ENCODE measurements around the gene ABHD16A.

ABHD16A gene

DNA sequence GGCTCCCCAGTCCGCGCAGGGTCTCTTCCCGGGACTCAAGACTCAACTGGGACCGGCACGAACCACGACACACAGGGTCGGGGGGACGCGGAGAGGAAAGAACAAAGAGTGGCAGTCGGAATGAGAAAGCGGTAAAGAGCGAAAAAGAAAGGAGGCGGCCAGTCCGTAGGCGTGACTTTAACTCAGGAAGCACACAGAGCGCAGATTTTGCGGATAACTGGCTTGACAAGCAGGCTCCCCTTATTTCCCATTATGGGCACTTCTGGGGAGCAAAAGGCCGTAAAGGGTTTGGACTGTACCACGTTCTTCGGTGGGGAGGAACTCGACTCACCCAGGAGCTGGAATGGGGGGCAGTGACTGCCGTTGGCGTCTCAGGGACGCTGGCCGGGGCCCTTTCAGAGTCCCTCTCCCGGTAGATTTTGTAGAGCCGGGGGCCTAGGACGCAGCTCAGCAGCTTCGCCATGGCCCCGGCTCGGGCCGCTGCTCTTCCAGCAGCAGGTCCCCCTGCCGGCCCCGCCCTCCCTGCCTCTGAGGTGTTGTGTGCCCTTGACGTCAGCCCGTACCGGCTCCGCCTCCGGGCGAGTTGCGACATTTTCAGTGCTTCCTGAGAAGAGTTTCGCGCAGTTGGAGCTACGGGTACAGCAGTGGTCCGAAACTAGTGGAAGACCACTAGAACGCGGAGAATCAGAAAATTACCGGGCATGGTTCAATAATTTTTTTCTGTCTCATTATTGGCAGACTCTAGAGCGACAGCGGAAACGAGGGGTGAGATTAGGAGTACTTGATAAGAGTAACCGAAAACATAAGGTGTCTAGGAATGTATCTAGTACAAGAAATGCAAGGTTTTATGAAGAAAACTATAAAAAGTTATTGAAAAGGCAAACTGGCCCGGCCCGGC, at the start of gene ABHD16A:
ABHD16A (minus strand) TSS at position 506 of the 898 bp plus-strand sequence; CDS start at position 463, 43 bp downstream.
- peak; percentile 95 for DNase-seq

- DNase-seq, result no peak
Measured at GRCh38 chr6:31752739-31753319, 49.7 kb upstream of the ABHD16A start.

- no peak for DNase-seq
Measured at GRCh38 chr6:31750411-31751022, 47.4 kb upstream of the ABHD16A start.

DNA sequence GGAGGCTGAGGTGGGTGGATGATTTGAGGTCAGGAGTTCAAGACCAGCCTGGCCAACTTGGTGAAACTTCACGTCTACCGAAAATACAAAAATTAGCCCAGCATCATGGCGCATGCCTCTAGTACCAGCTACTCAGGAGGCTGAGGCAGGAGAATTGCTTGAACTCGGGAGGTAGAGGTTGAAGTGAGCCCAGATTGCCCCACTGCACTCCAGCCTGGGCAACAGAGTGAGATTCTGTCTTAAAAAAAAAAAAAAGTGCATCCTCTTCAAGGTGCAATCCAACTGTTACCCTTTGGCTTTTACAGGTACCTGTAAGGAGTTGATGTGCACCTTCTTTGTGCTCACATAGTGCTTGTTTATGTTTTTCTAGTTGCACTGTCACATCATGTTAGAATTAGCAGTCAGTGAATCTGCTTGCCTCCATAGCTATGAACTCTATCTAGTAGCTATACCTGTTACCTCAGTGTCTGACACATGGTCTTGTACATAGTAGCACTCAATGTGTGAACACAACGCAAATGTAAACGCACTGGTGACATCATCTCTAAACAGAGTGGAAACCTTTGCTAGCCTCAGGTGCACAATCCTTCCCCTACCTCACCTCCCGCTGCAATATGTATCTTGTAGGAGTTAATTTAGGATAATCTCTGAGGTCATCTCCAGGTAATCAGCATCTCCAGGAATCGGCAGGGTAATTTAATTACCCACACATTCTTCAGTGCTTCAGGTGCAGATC, 46.3 kb upstream of the ABHD16A start:
- no peak for DNase-seq

DNA sequence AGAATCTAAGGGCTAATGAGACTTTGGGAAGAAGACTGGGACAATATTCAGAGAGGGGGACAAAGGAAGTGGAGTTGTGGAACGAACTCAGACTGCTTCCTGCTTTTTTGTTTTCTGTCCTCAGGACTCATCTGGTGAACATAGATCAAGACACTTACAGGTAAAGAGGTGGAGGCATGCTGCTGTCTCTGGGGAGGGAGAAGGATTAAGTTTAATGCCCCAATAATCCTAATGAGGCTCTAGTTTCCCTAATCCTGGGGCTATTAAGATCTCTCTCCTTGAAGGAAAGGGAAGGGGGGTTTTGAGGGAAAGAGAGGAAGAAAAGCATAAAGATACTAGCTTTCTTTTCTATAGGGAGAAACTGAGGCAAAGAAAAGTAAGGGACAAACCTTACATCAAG, 41.3 kb upstream of the ABHD16A start:
- no peak for DNase-seq

- DNase-seq, result no peak
Measured at GRCh38 chr6:31742894-31743293, 39.8 kb upstream of the ABHD16A start.

DNA sequence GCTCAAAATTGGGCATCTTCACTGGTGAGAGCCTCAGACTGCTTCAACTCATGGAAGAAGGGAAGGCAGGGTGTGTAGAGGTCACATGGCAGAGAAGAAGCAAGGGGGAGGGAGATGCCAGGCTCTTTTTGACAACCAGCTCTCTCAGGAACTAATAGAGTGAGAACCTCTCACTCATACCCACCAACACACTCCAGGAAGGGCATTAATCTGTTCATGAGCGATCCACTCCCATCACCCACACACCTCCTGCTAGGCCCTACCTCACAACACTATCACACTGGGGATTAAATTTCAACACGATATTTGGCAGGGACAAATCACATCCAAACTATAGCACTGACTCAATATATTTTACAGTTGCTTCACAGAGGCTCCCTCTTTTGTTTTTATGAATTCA, 38.7 kb upstream of the ABHD16A start:
- no peak for DNase-seq

- no peak for DNase-seq
Measured at GRCh38 chr6:31740397-31741223, 37.5 kb upstream of the ABHD16A start.

DNA sequence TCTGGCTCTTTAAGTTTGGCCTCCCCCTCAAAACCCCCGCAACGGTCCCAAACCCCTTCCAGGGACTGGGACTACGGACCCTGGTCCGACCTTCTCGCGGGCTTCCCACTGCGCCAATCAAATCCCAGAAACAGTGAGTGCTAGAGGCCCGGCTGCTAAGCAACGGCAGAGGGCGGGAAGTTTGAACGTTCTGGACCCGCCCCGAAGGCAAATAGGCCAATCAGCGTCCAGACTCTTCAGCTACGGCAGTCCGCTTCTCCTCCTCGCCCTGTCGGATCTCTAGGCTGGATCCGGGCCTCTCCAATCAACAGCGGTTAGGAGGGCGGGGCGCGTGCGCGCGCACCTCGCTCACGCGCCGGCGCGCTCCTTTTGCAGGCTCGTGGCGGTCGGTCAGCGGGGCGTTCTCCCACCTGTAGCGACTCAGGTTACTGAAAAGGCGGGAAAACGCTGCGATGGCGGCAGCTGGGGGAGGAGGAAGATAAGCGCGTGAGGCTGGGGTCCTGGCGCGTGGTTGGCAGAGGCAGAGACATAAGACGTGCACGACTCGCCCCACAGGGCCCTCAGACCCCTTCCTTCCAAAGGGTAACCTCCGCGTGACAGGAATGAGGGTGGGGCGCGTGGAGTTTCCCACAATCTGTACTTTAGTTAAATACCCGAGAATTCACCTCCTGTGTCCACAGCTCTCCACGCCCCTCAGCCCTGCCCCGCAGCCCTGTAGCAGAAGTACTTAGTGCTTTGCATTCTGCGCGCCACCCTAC, 36.7 kb upstream of the ABHD16A start, which contains the start of gene MSH5:
MSH5 (plus strand) TSS at position 367 of the 758 bp plus-strand sequence. CDS start 462 bp downstream, outside the sequence.
- peak; percentile 90 for DNase-seq

GRCh38 chr6:31737991-31738979, 35.2 kb upstream of the ABHD16A start:
- peak; percentile 52 for DNase-seq

GRCh38 chr6:31737315-31737990, 34.3 kb upstream of the ABHD16A start:
- no peak for DNase-seq

DNA sequence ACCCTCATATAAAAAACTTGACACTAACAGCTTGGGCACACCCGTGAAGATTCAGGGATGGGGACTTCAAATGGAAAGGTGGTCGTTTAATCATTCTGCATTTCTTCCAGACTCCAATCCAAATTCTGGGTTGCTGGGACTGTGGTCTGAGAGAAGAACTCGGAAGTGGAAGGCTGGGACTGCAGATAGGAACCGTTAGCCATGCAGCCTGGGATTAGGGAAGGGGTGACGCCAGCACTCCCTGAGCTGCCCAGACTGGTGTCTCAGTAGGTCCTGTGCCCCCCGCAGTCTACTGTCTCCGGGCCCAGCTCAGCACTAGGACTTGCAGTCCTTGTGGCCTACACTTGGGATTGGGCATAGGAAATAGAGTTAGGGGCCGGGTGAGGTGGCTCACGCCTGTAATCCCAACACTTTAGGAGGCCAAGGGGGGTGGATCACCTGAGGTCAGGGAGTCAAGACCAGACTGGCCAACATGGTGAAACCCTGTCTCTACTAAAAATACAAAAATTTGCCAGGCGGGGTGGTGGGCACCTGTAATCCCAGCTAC, 33.7 kb upstream of the ABHD16A start:
- DNase-seq, result no peak

DNA sequence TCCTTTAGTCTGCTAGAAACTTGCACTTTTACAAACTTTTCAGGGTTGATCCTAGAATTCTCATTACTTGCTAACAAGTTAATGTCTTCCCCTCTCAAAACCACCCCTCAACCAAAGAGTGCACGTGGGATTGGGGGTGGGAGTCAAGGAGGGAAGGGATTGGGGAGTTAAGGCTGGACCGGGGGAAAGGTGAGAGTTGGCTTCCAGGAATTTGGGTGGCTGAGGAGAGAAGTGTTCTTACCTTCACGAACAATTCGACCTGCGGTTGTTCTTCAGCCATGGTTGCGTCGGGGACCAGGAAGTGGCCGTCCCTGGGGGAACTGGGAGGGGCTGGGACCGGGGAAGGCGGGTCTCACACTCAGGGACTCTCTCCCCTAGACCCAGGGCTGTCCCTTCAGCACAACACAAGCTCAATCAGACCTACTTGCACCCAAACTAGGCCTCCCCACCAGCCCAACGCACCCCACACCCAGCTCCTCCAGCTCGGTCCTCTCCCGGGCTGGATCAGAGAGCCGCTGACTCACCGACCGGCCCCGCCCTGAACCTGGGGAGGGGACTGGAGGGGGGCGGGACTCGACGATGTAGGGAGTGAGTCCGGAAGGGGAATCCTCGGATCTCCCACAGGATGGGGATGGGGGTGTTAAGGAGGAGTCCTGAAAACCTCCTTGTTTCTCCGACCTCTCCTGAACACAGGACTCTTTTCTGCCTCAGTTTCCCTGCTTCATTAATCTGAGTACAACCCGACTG, 33.1 kb upstream of the ABHD16A start, which contains the start of gene CLIC1:
CLIC1 (minus strand) TSS at position 510 of the 747 bp plus-strand sequence; CDS start at position 280, 230 bp downstream.
- peak; percentile 73 for DNase-seq

GRCh38 chr6:31734821-31735406, 31.8 kb upstream of the ABHD16A start:
- DNase-seq, result peak; percentile 34

DNA sequence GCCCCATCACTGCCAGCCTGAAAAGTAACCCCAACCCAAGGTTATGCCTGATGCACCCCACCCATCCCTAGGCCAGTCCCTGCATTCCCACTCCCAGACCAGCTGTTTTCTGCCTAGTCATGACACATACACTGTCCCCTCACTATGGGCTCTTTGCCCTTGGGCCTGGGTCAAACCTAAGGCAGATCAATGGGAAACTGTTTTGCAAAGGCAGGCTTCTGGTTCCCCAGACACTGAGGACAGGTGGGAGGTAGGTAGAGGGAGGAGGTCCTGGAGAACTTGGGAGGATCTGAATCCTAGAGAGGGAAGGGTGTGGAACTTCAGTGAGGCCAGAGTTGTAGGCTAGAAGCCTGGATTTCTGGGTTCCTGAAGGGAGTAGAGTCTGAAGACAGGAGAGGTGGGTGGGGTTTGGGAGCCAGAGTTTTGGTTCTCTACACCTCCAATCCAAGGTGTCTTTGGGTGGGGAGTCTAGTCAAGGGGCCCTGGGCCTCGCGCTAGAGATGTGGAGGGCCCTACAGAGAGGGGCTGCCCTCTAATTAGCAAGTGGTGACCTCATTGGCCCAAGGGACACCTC, 31.2 kb upstream of the ABHD16A start:
- DNase-seq, result no peak

DNA sequence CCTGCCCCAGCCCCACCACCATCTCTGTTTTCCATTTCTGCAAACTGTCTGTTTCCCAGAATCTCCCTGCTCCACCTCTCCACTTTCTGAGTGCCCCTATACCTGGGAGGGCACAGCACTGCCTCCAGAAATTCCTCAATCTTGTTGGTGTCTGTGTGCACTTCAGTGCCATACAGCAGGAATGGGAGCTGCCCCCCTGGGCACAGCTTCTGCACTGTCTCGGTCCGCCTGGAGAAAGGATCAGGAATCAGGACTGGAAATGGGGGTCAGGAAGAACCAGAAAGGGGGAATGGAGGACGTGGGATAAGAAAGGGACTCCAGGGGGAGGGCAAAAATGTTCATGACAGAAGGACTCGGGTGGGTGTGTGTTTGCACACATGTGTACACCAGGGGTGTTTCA, 30.6 kb upstream of the ABHD16A start:
- DNase-seq, result no peak

GRCh38 chr6:31732029-31732428, 28.9 kb upstream of the ABHD16A start:
- DNase-seq, result no peak
